SK-N-SH (cell line): ENCODE measurements around the gene ALG6. TPM values are rescaled to one million over a fixed set of nuclear protein-coding genes. Genes with fewer than 3 reads are reported as not detected.

Experiments
- CTCF ChIA-PET: fragments of 300-600, 350-600 bp; formaldehyde crosslinking; extraction: SDS; loops from one replicate; lab custom pipeline; 2021; lab: Yijun Ruan, JAX
- POLR2A ChIA-PET: fragments of 350-600 bp; sonication (Branson Sonifier 250); formaldehyde crosslinking; extraction: SDS; loops from one replicate; lab custom pipeline; 2020; ENCODE audit warnings: antibody characterized with exemption, inconsistent platforms; lab: Yijun Ruan, JAX
- DNase-seq: peaks from one replicate; pipeline ENCODE4 v3.0.0; 2012
- H2AFZ ChIP-seq: fragments of 200-600 bp; sonication (generic); 2 replicates; pipeline ENCODE4 v1.8.1; 2016; ENCODE audit warnings: antibody characterized with exemption, mild to moderate bottlenecking, low read depth
- H3F3A ChIP-seq: fragments of 200-600 bp; sonication (generic); replicated peaks from 2 replicates; pipeline ENCODE3; 2016; ENCODE audit warnings: antibody characterized with exemption, mild to moderate bottlenecking; ENCODE audit not compliant: insufficient read depth
- H3K27ac ChIP-seq, 2 experiments: fragments of 200-500 bp in 1 of 2; fragments of 200-600 bp in 1 of 2; sonication (Bioruptor generic) in 1 of 2; sonication (generic), shearing (Covaris generic) in 1 of 2; 2 replicates each; pipeline versions ENCODE4 v1.5.1 to v1.6.1; 2014 to 2016; ENCODE audit warnings: low read depth in 2 of 2, inconsistent platforms in 1 of 2, low read length in 1 of 2, mild to moderate bottlenecking in 1 of 2, mixed read lengths in 1 of 2
- H3K27me3 ChIP-seq: fragments of 200-600 bp; sonication (generic), shearing (Covaris generic); 2 replicates; pipeline ENCODE4 v1.6.1; 2016; ENCODE audit warnings: mixed run types; ENCODE audit not compliant: insufficient read depth
- H3K36me3 ChIP-seq, 2 experiments: fragments of 200-500 bp in 1 of 2; fragments of 200-600 bp in 1 of 2; sonication (Bioruptor generic) in 1 of 2; sonication (generic) in 1 of 2; replicated peaks in 1 of 2; 2 replicates each; pipeline versions ENCODE3 to v1.5.1; 2014 to 2016; ENCODE audit warnings: low read length in 1 of 2, mild to moderate bottlenecking in 1 of 2; ENCODE audit not compliant: insufficient read depth in 2 of 2, control insufficient read depth in 1 of 2
- H3K4me1 ChIP-seq, 2 experiments: fragments of 200-500 bp in 1 of 2; fragments of 200-600 bp in 1 of 2; sonication (Bioruptor generic) in 1 of 2; sonication (generic), shearing (Covaris generic) in 1 of 2; 2 replicates each; pipeline versions ENCODE4 v1.5.1 to v1.6.1; 2014 to 2016; ENCODE audit warnings: low read depth in 1 of 2, low read length in 1 of 2, mixed run types in 1 of 2; ENCODE audit not compliant: insufficient read depth in 2 of 2, control insufficient read depth in 1 of 2
- H3K4me2 ChIP-seq: fragments of 200-600 bp; sonication (generic), shearing (Covaris generic); 2 replicates; pipeline ENCODE4 v1.6.1; 2017; ENCODE audit warnings: mixed run types
- H3K4me3 ChIP-seq, 2 experiments: fragments of 200-500 bp in 1 of 2; fragments of 200-600 bp in 1 of 2; sonication (Bioruptor generic) in 1 of 2; sonication (generic), shearing (Covaris generic) in 1 of 2; 2 replicates each; pipeline versions ENCODE4 v1.5.1 to v1.8.1; 2014 to 2016; ENCODE audit warnings: low read depth in 2 of 2, inconsistent platforms in 1 of 2, low read length in 1 of 2, mild to moderate bottlenecking in 1 of 2, mixed read lengths in 1 of 2, moderate library complexity in 1 of 2
- H3K79me2 ChIP-seq: fragments of 200-600 bp; sonication (generic); 2 replicates; pipeline ENCODE4 v1.8.1; 2017; ENCODE audit warnings: mild to moderate bottlenecking; ENCODE audit not compliant: insufficient read depth
- H3K9ac ChIP-seq: fragments of 200-600 bp; sonication (generic); 2 replicates; pipeline ENCODE4 v1.6.1; 2017; ENCODE audit warnings: mixed run types
- H3K9me2 ChIP-seq: fragments of 200-600 bp; sonication (generic); 2 replicates; pipeline ENCODE4 v1.6.1; 2017; ENCODE audit warnings: mixed run types
- H3K9me3 ChIP-seq: fragments of 200-600 bp; sonication (generic); 2 replicates; pipeline ENCODE4 v1.6.1; 2017; ENCODE audit warnings: mixed run types, mild to moderate bottlenecking, moderate library complexity
- H4K20me1 ChIP-seq: fragments of 200-600 bp; sonication (generic); 2 replicates; pipeline ENCODE4 v1.6.1; 2017; ENCODE audit warnings: mild to moderate bottlenecking, mixed run types; ENCODE audit not compliant: insufficient read depth
- CHD2 ChIP-seq: fragments of 150-350 bp; IDR thresholded peaks from 2 replicates; pipeline ENCODE4 v1.6.1; 2018; ENCODE audit warnings: low read length; ENCODE audit not compliant: partially characterized antibody
- CTCF ChIP-seq: fragments of 200-600 bp; sonication (generic); IDR thresholded peaks from 2 replicates; pipeline ENCODE4 v1.6.1; 2017; ENCODE audit warnings: antibody characterized with exemption, mild to moderate bottlenecking, moderate library complexity
- ELF1 ChIP-seq: IDR thresholded peaks from 2 replicates; pipeline ENCODE4 v1.4.0; 2012
- GABPA ChIP-seq: IDR thresholded peaks from 2 replicates; pipeline ENCODE4 v1.4.0; 2012; ENCODE audit warnings: low read depth, mild to moderate bottlenecking
- MAX ChIP-seq: IDR thresholded peaks from 2 replicates; pipeline ENCODE4 v1.4.0; 2012; ENCODE audit warnings: low read depth
- MXI1 ChIP-seq: IDR thresholded peaks from 2 replicates; pipeline ENCODE4 v1.6.1; 2012; ENCODE audit warnings: mild to moderate bottlenecking, low read depth, low read length, improper control_type of control experiment
- NRF1 ChIP-seq: IDR thresholded peaks from 2 replicates; pipeline ENCODE4 v1.6.1; 2012; ENCODE audit warnings: low read depth, mild to moderate bottlenecking, low read length
- POLR2AphosphoS5 ChIP-seq: IDR thresholded peaks from 2 replicates; pipeline ENCODE4 v1.6.1; 2012; ENCODE audit warnings: low read depth, low read length
- RAD21 ChIP-seq: IDR thresholded peaks from 2 replicates; pipeline ENCODE4 v1.6.1; 2012; ENCODE audit warnings: mild to moderate bottlenecking, low read length
- TAF1 ChIP-seq: IDR thresholded peaks from 2 replicates; pipeline ENCODE4 v1.6.1; 2012; ENCODE audit warnings: low read depth, mild to moderate bottlenecking, low read length, moderate library complexity, borderline replicate concordance
- TCF12 ChIP-seq: IDR thresholded peaks from 2 replicates; pipeline ENCODE4 v1.4.0; 2012
- USF2 ChIP-seq: fragments of 150-350 bp; IDR thresholded peaks from 2 replicates; pipeline ENCODE4 v1.6.1; 2017; ENCODE audit warnings: antibody characterized with exemption, low read length, low read depth, borderline replicate concordance
- YY1 ChIP-seq: IDR thresholded peaks from 2 replicates; pipeline ENCODE4 v1.4.0; 2012; ENCODE audit warnings: low read depth, mild to moderate bottlenecking
- ZBTB33 ChIP-seq: IDR thresholded peaks from 2 replicates; pipeline ENCODE4 v1.4.0; 2012; ENCODE audit warnings: low read depth, borderline replicate concordance
- WGBS: methylation state at CpG from one replicate; pipeline ENCODE4 v1.1.6; 2017; ENCODE audit warnings: low lambda C conversion rate; 5-methylcytosine and 5-hydroxymethylcytosine counted together
- polyA plus RNA-seq, 3 experiments: library from polyadenylated mRNA; depleted of rRNA; stranded (reverse); fragments of >200 nt; gene quantifications; 2 replicates each; pipeline ENCODE4 v1.2.3, GENCODE V29; 2012

Gene ALG6
- 3.8 and 5.7 TPM in 2 replicates for polyA plus RNA-seq (2012; rRNA removed)
- polyA plus RNA-seq (2012; cell fraction: cytosol; rRNA removed) = 5.2 and 6.1 TPM in 2 replicates
- 3.9 and 10.3 TPM in 2 replicates for polyA plus RNA-seq (2012; cell fraction: nucleus; rRNA removed)

- H3K9me3 ChIP-seq = no peaks in the 10 kb centered on the region
- no peaks in the 10 kb centered on the region; the same call in 1 of the 2 replicates for H3K79me2 ChIP-seq
- peak; percentile 100 for DNase-seq
- TF ChIP-seq TAF1 (peak; percentile 65; the same call in 1 of the 2 replicates), YY1 (no peak; the same call in 1 of the 2 replicates), MAX (peak; percentile 55), CHD2 (peak; percentile 37), POLR2AphosphoS5 (peak; percentile 81), USF2 (no peak), TCF12 (no peak), ELF1 (peak; percentile 60; the same call in 1 of the 2 replicates), NRF1 (peak; percentile 66), RAD21 (no peak; the same call in 1 of the 2 replicates), ZBTB33 (no peak), CTCF (no peak), MXI1 (peak; percentile 72; the same call in 1 of the 2 replicates), GABPA (no peak)
- peak within 1 kb of the TSS; percentile 74 for H3K9ac ChIP-seq
- H3F3A ChIP-seq = no peaks in the 10 kb centered on the region
- H3K9me2 ChIP-seq = no peaks in the 10 kb centered on the region
- peak within 1 kb of the TSS; percentile 83 for H3K4me2 ChIP-seq
- peaks cover 0 to 3% of the 10 kb centered on the region in 2 experiments for H3K36me3 ChIP-seq
- POLR2A ChIA-PET = no interaction called here
- peak within 1 kb of the TSS; percentile 54 to 91 for H3K27ac ChIP-seq
- peaks cover 0 to 5% of the 10 kb centered on the region in 2 experiments; a peak in 1 of 4 replicates for H3K4me1 ChIP-seq
- H3K4me3 ChIP-seq = peak within 1 kb of the TSS; percentile 91 to 92
- H4K20me1 ChIP-seq = no peaks in the 10 kb centered on the region
- WGBS = under 1% methylated on average over 13 of the region's 77 CpGs
- CTCF ChIA-PET = interaction anchor here (0.6 to 0.7 kb wide), 3 partner anchors 52 to 710 kb away, joined by 3 to 4 read pairs (median 3); no protein-coding TSS in a partner anchor
- peak within 1 kb of the TSS; percentile 99 for H2AFZ ChIP-seq
- H3K27me3 ChIP-seq = no peaks in the 10 kb centered on the region
These were observed at the start of gene ALG6 for GRCh38 chr1:63367215-63368103. ALG6 (plus strand) TSS chr1:63367627; CDS start chr1:63370978, 3,351 bp downstream.
